OCI-LY3 (cell line): ENCODE data around the gene TRIM7.

Source experiments
- CTCF ChIP-seq: fragments of 200-600, 300-600 bp; sonication (generic); IDR thresholded peaks from 2 replicates; pipeline ENCODE4 v1.5.1; 2014; ENCODE audit warnings: antibody characterized with exemption, low read length, low read depth
- EZH2phosphoT487 ChIP-seq: fragments of 200-600 bp; shearing (Covaris generic); IDR thresholded peaks from 2 replicates; pipeline ENCODE4 v1.6.1; 2018; ENCODE audit warnings: antibody characterized with exemption, mixed run types, low read depth

DNA sequence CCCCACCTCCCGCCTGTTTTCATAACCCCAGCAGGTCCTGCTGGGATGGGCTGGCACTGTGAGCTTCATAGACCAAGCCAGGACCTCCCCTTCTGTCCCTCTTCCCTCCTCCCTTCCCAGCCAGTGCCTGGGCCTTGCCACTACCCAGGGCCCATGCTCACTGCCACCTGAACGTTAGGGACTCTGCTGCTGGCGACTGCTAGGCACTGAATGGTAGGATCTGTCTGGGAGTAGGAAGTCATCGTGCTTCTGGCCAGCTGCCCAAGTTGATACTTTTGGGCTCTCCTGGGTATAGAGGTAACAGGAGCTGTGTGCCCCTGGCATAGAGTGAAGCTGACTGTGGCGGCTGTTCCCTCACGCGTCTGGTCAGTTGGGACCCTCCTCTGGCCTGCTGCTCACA, 26.4 kb upstream of the TRIM7 start:
- TF ChIP-seq CTCF (no peak), EZH2phosphoT487 (no peak)
